GM23338 (cell line): ENCODE results near the gene OXCT1.

Source experiments
- CREB1 ChIP-seq: fragments of 250-450 bp; sonication (Bioruptor Pico); IDR thresholded peaks from 2 replicates; pipeline ENCODE4 v1.5.0; 2020; ENCODE audit warnings: low read depth, mild to moderate bottlenecking, moderate library complexity
- EZH2 ChIP-seq: fragments of 200-600 bp; sonication (generic); IDR thresholded peaks from one replicate; pipeline ENCODE4 v1.8.0; 2017; ENCODE audit warnings: antibody characterized with exemption, mild to moderate bottlenecking, low read depth; ENCODE audit not compliant: unreplicated experiment
- EZH2phosphoT487 ChIP-seq: fragments of 200-600 bp; sonication (generic); IDR thresholded peaks from one replicate; pipeline ENCODE4 v1.8.1; 2018; ENCODE audit warnings: antibody characterized with exemption; ENCODE audit not compliant: unreplicated experiment
- JUNB ChIP-seq: IDR thresholded peaks from one replicate; pipeline ENCODE4 v1.6.1; 2016; ENCODE audit warnings: antibody characterized with exemption; ENCODE audit not compliant: unreplicated experiment
- NANOG ChIP-seq: IDR thresholded peaks from 2 replicates; pipeline ENCODE4 v1.6.1; 2016; ENCODE audit warnings: antibody characterized with exemption, borderline replicate concordance
- POLR2AphosphoS5 ChIP-seq: IDR thresholded peaks from 2 replicates; pipeline ENCODE4 v1.6.1; 2016; ENCODE audit warnings: antibody characterized with exemption, low read depth
- ZNF114 ChIP-seq: fragments of 250-450 bp; sonication (Bioruptor Pico); IDR thresholded peaks from 2 replicates; pipeline ENCODE4 v1.5.0; 2020; ENCODE audit warnings: mild to moderate bottlenecking, moderate library complexity
- ZNF331 ChIP-seq: fragments of 250-450 bp; sonication (Bioruptor Pico); IDR thresholded peaks from 2 replicates; pipeline ENCODE4 v1.5.0; 2020; ENCODE audit warnings: low read depth, mild to moderate bottlenecking, moderate library complexity
- TF ChIP-seq, protein P1 (sequence below), 2 experiments: fragments of 200-600 bp in 1 of 2; sonication (generic) in 1 of 2; conservative IDR thresholded peaks; 2 replicates each; pipeline versions ENCODE4 v1.5.1 to v1.6.1; 2016 to 2017; ENCODE audit warnings: antibody characterized with exemption in 2 of 2, low read depth in 2 of 2, mild to moderate bottlenecking in 2 of 2, moderate library complexity in 1 of 2
- TF ChIP-seq, protein P2 (sequence below): fragments of 250-450 bp; sonication (Bioruptor Pico); IDR thresholded peaks from 2 replicates; pipeline ENCODE4 v1.5.0; 2020; ENCODE audit warnings: mild to moderate bottlenecking, moderate library complexity
- TF ChIP-seq, protein P3 (sequence below): IDR thresholded peaks from one replicate; pipeline ENCODE4 v1.6.1; 2018; ENCODE audit warnings: antibody characterized with exemption; ENCODE audit not compliant: unreplicated experiment
- TF ChIP-seq, protein P4 (sequence below): IDR thresholded peaks from 2 replicates; pipeline ENCODE4 v1.6.1; 2016; ENCODE audit warnings: antibody characterized with exemption

DNA sequence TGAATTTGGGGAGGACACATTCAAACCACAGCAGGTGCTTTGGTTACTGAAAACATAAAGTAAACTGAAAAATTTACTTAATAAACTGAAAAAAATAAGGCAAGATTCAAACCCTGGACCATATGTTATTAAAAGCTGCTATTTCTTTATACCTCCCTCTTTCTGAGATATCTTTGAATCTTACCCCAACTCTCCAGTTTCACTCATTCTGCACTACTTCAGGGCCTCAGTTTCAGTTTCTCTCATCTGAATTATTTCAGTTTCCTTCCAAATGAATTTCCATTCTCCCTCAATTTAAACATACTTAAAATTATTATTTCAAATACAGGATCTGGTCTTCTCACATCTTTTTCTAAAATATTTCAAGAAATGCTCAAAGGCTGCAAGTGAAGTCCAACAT is 4.9 kb upstream of the OXCT1 start:
- TF ChIP-seq, protein P1, sequence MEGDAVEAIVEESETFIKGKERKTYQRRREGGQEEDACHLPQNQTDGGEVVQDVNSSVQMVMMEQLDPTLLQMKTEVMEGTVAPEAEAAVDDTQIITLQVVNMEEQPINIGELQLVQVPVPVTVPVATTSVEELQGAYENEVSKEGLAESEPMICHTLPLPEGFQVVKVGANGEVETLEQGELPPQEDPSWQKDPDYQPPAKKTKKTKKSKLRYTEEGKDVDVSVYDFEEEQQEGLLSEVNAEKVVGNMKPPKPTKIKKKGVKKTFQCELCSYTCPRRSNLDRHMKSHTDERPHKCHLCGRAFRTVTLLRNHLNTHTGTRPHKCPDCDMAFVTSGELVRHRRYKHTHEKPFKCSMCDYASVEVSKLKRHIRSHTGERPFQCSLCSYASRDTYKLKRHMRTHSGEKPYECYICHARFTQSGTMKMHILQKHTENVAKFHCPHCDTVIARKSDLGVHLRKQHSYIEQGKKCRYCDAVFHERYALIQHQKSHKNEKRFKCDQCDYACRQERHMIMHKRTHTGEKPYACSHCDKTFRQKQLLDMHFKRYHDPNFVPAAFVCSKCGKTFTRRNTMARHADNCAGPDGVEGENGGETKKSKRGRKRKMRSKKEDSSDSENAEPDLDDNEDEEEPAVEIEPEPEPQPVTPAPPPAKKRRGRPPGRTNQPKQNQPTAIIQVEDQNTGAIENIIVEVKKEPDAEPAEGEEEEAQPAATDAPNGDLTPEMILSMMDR (conservative IDR thresholded peaks at IDR 0.05; ENCODE audit: low read depth in 2 of 2), result no peak
- TF ChIP-seq POLR2AphosphoS5 (no peak), EZH2 (no peak), CREB1 (CRISPR knock-in tag) (no peak), NANOG (no peak), EZH2phosphoT487 (no peak), JUNB (no peak), ZNF331 (CRISPR knock-in tag) (no peak), ZNF114 (CRISPR knock-in tag) (no peak)
- TF ChIP-seq, protein P2, sequence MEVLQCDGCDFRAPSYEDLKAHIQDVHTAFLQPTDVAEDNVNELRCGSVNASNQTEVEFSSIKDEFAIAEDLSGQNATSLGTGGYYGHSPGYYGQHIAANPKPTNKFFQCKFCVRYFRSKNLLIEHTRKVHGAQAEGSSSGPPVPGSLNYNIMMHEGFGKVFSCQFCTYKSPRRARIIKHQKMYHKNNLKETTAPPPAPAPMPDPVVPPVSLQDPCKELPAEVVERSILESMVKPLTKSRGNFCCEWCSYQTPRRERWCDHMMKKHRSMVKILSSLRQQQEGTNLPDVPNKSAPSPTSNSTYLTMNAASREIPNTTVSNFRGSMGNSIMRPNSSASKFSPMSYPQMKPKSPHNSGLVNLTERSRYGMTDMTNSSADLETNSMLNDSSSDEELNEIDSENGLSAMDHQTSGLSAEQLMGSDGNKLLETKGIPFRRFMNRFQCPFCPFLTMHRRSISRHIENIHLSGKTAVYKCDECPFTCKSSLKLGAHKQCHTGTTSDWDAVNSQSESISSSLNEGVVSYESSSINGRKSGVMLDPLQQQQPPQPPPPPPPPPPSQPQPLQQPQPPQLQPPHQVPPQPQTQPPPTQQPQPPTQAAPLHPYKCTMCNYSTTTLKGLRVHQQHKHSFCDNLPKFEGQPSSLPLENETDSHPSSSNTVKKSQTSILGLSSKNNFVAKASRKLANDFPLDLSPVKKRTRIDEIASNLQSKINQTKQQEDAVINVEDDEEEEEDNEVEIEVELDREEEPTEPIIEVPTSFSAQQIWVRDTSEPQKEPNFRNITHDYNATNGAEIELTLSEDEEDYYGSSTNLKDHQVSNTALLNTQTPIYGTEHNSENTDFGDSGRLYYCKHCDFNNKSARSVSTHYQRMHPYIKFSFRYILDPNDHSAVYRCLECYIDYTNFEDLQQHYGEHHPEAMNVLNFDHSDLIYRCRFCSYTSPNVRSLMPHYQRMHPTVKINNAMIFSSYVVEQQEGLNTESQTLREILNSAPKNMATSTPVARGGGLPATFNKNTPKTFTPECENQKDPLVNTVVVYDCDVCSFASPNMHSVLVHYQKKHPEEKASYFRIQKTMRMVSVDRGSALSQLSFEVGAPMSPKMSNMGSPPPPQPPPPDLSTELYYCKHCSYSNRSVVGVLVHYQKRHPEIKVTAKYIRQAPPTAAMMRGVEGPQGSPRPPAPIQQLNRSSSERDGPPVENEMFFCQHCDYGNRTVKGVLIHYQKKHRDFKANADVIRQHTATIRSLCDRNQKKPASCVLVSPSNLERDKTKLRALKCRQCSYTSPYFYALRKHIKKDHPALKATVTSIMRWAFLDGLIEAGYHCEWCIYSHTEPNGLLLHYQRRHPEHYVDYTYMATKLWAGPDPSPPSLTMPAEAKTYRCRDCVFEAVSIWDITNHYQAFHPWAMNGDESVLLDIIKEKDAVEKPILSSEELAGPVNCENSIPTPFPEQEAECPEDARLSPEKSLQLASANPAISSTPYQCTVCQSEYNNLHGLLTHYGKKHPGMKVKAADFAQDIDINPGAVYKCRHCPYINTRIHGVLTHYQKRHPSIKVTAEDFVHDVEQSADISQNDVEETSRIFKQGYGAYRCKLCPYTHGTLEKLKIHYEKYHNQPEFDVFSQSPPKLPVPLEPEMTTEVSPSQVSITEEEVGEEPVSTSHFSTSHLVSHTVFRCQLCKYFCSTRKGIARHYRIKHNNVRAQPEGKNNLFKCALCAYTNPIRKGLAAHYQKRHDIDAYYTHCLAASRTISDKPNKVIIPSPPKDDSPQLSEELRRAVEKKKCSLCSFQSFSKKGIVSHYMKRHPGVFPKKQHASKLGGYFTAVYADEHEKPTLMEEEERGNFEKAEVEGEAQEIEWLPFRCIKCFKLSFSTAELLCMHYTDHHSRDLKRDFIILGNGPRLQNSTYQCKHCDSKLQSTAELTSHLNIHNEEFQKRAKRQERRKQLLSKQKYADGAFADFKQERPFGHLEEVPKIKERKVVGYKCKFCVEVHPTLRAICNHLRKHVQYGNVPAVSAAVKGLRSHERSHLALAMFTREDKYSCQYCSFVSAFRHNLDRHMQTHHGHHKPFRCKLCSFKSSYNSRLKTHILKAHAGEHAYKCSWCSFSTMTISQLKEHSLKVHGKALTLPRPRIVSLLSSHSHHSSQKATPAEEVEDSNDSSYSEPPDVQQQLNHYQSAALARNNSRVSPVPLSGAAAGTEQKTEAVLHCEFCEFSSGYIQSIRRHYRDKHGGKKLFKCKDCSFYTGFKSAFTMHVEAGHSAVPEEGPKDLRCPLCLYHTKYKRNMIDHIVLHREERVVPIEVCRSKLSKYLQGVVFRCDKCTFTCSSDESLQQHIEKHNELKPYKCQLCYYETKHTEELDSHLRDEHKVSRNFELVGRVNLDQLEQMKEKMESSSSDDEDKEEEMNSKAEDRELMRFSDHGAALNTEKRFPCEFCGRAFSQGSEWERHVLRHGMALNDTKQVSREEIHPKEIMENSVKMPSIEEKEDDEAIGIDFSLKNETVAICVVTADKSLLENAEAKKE (CRISPR knock-in tag), result no peak
- TF ChIP-seq, protein P3, sequence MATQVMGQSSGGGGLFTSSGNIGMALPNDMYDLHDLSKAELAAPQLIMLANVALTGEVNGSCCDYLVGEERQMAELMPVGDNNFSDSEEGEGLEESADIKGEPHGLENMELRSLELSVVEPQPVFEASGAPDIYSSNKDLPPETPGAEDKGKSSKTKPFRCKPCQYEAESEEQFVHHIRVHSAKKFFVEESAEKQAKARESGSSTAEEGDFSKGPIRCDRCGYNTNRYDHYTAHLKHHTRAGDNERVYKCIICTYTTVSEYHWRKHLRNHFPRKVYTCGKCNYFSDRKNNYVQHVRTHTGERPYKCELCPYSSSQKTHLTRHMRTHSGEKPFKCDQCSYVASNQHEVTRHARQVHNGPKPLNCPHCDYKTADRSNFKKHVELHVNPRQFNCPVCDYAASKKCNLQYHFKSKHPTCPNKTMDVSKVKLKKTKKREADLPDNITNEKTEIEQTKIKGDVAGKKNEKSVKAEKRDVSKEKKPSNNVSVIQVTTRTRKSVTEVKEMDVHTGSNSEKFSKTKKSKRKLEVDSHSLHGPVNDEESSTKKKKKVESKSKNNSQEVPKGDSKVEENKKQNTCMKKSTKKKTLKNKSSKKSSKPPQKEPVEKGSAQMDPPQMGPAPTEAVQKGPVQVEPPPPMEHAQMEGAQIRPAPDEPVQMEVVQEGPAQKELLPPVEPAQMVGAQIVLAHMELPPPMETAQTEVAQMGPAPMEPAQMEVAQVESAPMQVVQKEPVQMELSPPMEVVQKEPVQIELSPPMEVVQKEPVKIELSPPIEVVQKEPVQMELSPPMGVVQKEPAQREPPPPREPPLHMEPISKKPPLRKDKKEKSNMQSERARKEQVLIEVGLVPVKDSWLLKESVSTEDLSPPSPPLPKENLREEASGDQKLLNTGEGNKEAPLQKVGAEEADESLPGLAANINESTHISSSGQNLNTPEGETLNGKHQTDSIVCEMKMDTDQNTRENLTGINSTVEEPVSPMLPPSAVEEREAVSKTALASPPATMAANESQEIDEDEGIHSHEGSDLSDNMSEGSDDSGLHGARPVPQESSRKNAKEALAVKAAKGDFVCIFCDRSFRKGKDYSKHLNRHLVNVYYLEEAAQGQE, result no peak
- TF ChIP-seq, protein P4, sequence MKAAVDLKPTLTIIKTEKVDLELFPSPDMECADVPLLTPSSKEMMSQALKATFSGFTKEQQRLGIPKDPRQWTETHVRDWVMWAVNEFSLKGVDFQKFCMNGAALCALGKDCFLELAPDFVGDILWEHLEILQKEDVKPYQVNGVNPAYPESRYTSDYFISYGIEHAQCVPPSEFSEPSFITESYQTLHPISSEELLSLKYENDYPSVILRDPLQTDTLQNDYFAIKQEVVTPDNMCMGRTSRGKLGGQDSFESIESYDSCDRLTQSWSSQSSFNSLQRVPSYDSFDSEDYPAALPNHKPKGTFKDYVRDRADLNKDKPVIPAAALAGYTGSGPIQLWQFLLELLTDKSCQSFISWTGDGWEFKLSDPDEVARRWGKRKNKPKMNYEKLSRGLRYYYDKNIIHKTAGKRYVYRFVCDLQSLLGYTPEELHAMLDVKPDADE, result no peak
